ENCODE data around the gene CTIF. TPM values are rescaled to one million over a fixed set of nuclear protein-coding genes. Genes with fewer than 3 reads are reported as not detected.
A peak's percentile ranks its signal among the peaks of the same experiment; 100 is the strongest.

The CTIF gene
- total RNA-seq, 1 donor from 2014 or later: 14.0 TPM

GRCh38 chr18:48874701-48875162 is 335.9 kb downstream of the CTIF start:
- no peak for ATAC-seq

- no peak for ATAC-seq
Measured at GRCh38 chr18:48875314-48875941, 336.6 kb downstream of the CTIF start.

GRCh38 chr18:48875942-48876511 is 337.2 kb downstream of the CTIF start:
- no peak for ATAC-seq

GRCh38 chr18:48876590-48876989 is 337.8 kb downstream of the CTIF start:
- ATAC-seq: no peak

GRCh38 chr18:48877941-48878340 is 339.1 kb downstream of the CTIF start:
- ATAC-seq: no peak

GRCh38 chr18:48878471-48878870 is 339.6 kb downstream of the CTIF start:
- peak; percentile 53 for ATAC-seq

GRCh38 chr18:48879008-48879431 is 340.2 kb downstream of the CTIF start:
- ATAC-seq: peak; percentile 63

- ATAC-seq: no peak
Measured at GRCh38 chr18:48880931-48881330, 342.1 kb downstream of the CTIF start.

GRCh38 chr18:48882379-48882778 is 343.5 kb downstream of the CTIF start:
- no peak for ATAC-seq

GRCh38 chr18:48884306-48884705 is 345.5 kb downstream of the CTIF start:
- no peak for ATAC-seq

- ATAC-seq: no peak
Measured at GRCh38 chr18:48884771-48885170, 345.9 kb downstream of the CTIF start.

- no peak for ATAC-seq
Measured at GRCh38 chr18:48885266-48885923, 346.6 kb downstream of the CTIF start.

GRCh38 chr18:48885924-48886400 is 347.1 kb downstream of the CTIF start:
- no peak for ATAC-seq

- no peak for ATAC-seq
Measured at GRCh38 chr18:48886520-48887293, 347.9 kb downstream of the CTIF start.

GRCh38 chr18:48887294-48887904 is 348.6 kb downstream of the CTIF start:
- no peak for ATAC-seq

- no peak for ATAC-seq
Measured at GRCh38 chr18:48887905-48888772, 349.3 kb downstream of the CTIF start.

GRCh38 chr18:48888773-48889080 is 349.9 kb downstream of the CTIF start:
- no peak for ATAC-seq

GRCh38 chr18:48889115-48889941 is 350.5 kb downstream of the CTIF start:
- no peak for ATAC-seq

- ATAC-seq: no peak
Measured at GRCh38 chr18:48889981-48890762, 351.3 kb downstream of the CTIF start.

GRCh38 chr18:48891721-48892120 is 352.9 kb downstream of the CTIF start:
- ATAC-seq: no peak
